AG09309 (cell line): Measurements from ENCODE around the gene ABTB2.
"Not testable (repeated sequence)": the region's sequence is repeated elsewhere in the genome, so short reads cannot be mapped to it uniquely, and the experiment has no call there.

ENCODE experiments used
- DNase-seq: peaks from one replicate; pipeline ENCODE4 v3.0.0-alpha.2; 2010; ENCODE audit warnings: low read depth
- H3K4me3 ChIP-seq: 2 replicates; pipeline ENCODE4 v1.5.1; 2011; ENCODE audit warnings: mild to moderate bottlenecking, low read depth, low read length, moderate library complexity; ENCODE audit not compliant: control insufficient read depth
- CTCF ChIP-seq: IDR thresholded peaks from 2 replicates; pipeline ENCODE4 v1.5.1; 2011; ENCODE audit warnings: mild to moderate bottlenecking, low read depth, low read length, inconsistent platforms; ENCODE audit not compliant: insufficient read depth, control insufficient read depth; ENCODE audit errors: missing control alignments

Gene ABTB2

GRCh38 chr11:34219941-34220370, 137.9 kb downstream of the ABTB2 start:
- DNase-seq: no peak
- H3K4me3 ChIP-seq: no peak overlapping the region
- no peak for TF ChIP-seq CTCF

GRCh38 chr11:34219279-34219678, 138.5 kb downstream of the ABTB2 start:
- H3K4me3 ChIP-seq: no peak overlapping the region
- DNase-seq: no peak
- TF ChIP-seq CTCF: no peak

GRCh38 chr11:34218756-34219155, 139.1 kb downstream of the ABTB2 start:
- not testable (repeated sequence) for DNase-seq, H3K4me3 ChIP-seq

GRCh38 chr11:34218067-34218466, 139.7 kb downstream of the ABTB2 start:
- no peak overlapping the region for H3K4me3 ChIP-seq
- DNase-seq: no peak
- TF ChIP-seq CTCF: no peak

GRCh38 chr11:34216706-34217105, 141.1 kb downstream of the ABTB2 start:
- DNase-seq: no peak
- no peak for TF ChIP-seq CTCF
- no peak overlapping the region for H3K4me3 ChIP-seq

- DNase-seq: no peak
- H3K4me3 ChIP-seq: no peak overlapping the region
- no peak for TF ChIP-seq CTCF
These were observed 141.9 kb downstream of the ABTB2 start for GRCh38 chr11:34215806-34216453.

- TF ChIP-seq CTCF: no peak
- H3K4me3 ChIP-seq: no peak overlapping the region
- DNase-seq: no peak
These were observed 142.6 kb downstream of the ABTB2 start for GRCh38 chr11:34214961-34215805.
